ENCODE results near the gene ARHGAP8.

Gene ARHGAP8

DNA sequence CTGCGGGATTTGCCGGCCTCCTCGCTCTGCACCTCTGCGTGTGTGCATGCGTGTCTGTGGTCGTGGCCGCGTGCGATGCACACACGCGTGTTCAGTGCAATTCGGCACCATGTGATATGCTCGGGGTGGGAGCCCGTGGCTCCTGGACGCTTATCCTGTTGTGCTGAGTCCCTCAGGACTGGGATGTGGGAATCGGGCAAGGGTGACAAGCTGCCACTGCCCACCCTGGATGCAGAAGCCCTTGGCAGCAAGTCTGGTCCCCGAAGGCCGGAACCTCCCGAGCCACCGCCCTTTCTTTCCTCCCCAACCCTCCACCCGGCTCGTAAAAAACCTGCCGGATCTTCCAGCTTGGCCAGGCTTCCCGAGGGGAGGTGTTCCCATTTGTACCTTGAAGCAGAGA lies 129.2 kb downstream of the ARHGAP8 start:
- TF ChIP-seq, protein P1, sequence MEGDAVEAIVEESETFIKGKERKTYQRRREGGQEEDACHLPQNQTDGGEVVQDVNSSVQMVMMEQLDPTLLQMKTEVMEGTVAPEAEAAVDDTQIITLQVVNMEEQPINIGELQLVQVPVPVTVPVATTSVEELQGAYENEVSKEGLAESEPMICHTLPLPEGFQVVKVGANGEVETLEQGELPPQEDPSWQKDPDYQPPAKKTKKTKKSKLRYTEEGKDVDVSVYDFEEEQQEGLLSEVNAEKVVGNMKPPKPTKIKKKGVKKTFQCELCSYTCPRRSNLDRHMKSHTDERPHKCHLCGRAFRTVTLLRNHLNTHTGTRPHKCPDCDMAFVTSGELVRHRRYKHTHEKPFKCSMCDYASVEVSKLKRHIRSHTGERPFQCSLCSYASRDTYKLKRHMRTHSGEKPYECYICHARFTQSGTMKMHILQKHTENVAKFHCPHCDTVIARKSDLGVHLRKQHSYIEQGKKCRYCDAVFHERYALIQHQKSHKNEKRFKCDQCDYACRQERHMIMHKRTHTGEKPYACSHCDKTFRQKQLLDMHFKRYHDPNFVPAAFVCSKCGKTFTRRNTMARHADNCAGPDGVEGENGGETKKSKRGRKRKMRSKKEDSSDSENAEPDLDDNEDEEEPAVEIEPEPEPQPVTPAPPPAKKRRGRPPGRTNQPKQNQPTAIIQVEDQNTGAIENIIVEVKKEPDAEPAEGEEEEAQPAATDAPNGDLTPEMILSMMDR (IDR thresholded peaks at IDR 0.05; ENCODE audit: low read depth, low read length, missing control alignments): no peak
- no peak for DNase-seq (ENCODE audit: extremely low read depth, low read depth)
- no peak overlapping the region for H3K4me3 ChIP-seq (replicated peaks; ENCODE audit: low read depth, low read length)

GRCh38 chr22:44882226-44882905 lies 130.0 kb downstream of the ARHGAP8 start:
- no peak for DNase-seq (ENCODE audit: extremely low read depth, low read depth)

GRCh38 chr22:44883011-44883421 lies 130.6 kb downstream of the ARHGAP8 start:
- H3K4me3 ChIP-seq (replicated peaks; ENCODE audit: low read depth, low read length): no peak overlapping the region
- no peak for DNase-seq (ENCODE audit: extremely low read depth, low read depth)
- TF ChIP-seq, protein P1 (IDR thresholded peaks at IDR 0.05; ENCODE audit: low read depth, low read length, missing control alignments): no peak

More at GRCh38 chr22:44882226-44882905, 130.0 kb downstream of the ARHGAP8 start:
- H3K4me3 ChIP-seq (replicated peaks; ENCODE audit: low read depth, low read length): no peak overlapping the region
- TF ChIP-seq, protein P1 (IDR thresholded peaks at IDR 0.05; ENCODE audit: low read depth, low read length, missing control alignments): no peak

- TF ChIP-seq, protein P1 (IDR thresholded peaks at IDR 0.05; ENCODE audit: low read depth, low read length, missing control alignments): no peak
- H3K4me3 ChIP-seq (replicated peaks; ENCODE audit: low read depth, low read length): no peak overlapping the region
- DNase-seq (ENCODE audit: extremely low read depth, low read depth): no peak
Measured at GRCh38 chr22:44884562-44884961, 132.2 kb downstream of the ARHGAP8 start.

DNA sequence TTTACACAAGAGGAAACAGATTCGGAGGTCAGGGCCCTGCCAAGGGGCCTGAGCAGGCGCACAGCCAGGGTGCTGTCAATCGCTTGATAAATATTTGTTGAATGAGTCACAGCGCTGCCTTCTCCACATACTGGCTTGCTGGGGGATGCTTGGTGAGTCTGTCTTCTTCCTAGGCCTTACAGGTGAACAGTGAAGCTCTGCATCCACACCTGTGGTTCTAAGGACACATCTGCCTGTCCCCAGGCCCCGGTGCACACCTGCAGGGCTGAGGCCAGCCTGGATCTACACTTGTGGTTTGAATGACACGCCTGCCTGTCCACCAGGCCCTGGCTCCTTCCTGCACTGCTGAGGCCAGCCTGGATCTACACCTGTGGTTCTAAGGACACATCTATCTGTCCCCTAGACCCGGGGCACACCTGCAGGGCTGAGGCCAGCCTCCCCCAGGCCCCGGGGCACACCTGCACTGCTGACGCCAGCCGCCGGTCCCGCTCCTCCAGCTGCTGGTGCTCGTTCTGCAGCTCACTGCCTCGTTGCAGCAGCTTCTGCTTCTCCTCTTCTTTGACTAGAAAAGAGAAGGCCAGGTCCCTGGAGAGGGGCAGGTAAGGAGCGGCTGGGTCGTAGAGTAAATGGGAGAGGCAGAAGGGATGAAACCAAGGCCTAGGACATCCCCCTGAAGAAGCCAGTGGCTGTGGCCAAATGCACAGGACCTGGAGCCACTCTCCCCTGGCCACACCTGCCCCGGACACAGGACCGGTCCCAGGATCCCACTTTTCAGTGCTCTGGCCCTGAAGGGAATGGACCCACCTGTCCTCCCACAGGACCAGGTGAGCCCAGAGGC lies 132.8 kb downstream of the ARHGAP8 start:
- DNase-seq (ENCODE audit: extremely low read depth, low read depth): no peak
- TF ChIP-seq, protein P1 (IDR thresholded peaks at IDR 0.05; ENCODE audit: low read depth, low read length, missing control alignments): no peak

GRCh38 chr22:44885806-44886360 lies 133.5 kb downstream of the ARHGAP8 start:
- no peak overlapping the region for H3K4me3 ChIP-seq (replicated peaks; ENCODE audit: low read depth, low read length)
- DNase-seq (ENCODE audit: extremely low read depth, low read depth): no peak
- TF ChIP-seq, protein P1 (IDR thresholded peaks at IDR 0.05; ENCODE audit: low read depth, low read length, missing control alignments): no peak

More for the DNA sequence above, 132.8 kb downstream of the ARHGAP8 start:
- H3K4me3 ChIP-seq (replicated peaks; ENCODE audit: low read depth, low read length): no peak overlapping the region

Measured in HFF-Myc (cell line).